ENCODE data around the gene PAPSS1. TPM values are rescaled to one million over a fixed set of nuclear protein-coding genes. Genes with fewer than 3 reads are reported as not detected.
A peak's percentile ranks its signal among the peaks of the same experiment; 100 is the strongest.
"Not testable (repeated sequence)": the region's sequence is repeated elsewhere in the genome, so short reads cannot be mapped to it uniquely, and the experiment has no call there.

Gene PAPSS1
- total and polyA plus RNA-seq, 2 experiments from 2014 or later, result 72.0 to 85.8 TPM

DNA sequence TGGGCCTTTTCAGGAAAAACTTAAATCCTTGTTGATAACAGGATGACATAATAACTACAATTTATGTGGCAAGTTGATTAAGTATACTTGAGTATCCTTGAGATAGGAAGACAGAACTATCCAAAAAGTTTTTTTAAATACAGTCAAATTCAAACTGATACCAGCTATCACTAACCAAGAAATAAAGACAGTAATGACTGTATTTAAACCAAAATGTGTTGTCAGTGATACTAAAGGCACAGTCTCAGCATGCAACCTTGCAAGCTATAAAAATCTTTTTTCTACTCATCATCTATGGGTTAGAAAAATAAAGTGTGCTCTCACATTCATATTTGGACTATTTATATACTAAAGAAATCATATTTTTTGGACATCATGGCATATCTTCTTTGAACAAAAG lies 64.7 kb downstream of the PAPSS1 start (continued):
- TF ChIP-seq, protein P1, sequence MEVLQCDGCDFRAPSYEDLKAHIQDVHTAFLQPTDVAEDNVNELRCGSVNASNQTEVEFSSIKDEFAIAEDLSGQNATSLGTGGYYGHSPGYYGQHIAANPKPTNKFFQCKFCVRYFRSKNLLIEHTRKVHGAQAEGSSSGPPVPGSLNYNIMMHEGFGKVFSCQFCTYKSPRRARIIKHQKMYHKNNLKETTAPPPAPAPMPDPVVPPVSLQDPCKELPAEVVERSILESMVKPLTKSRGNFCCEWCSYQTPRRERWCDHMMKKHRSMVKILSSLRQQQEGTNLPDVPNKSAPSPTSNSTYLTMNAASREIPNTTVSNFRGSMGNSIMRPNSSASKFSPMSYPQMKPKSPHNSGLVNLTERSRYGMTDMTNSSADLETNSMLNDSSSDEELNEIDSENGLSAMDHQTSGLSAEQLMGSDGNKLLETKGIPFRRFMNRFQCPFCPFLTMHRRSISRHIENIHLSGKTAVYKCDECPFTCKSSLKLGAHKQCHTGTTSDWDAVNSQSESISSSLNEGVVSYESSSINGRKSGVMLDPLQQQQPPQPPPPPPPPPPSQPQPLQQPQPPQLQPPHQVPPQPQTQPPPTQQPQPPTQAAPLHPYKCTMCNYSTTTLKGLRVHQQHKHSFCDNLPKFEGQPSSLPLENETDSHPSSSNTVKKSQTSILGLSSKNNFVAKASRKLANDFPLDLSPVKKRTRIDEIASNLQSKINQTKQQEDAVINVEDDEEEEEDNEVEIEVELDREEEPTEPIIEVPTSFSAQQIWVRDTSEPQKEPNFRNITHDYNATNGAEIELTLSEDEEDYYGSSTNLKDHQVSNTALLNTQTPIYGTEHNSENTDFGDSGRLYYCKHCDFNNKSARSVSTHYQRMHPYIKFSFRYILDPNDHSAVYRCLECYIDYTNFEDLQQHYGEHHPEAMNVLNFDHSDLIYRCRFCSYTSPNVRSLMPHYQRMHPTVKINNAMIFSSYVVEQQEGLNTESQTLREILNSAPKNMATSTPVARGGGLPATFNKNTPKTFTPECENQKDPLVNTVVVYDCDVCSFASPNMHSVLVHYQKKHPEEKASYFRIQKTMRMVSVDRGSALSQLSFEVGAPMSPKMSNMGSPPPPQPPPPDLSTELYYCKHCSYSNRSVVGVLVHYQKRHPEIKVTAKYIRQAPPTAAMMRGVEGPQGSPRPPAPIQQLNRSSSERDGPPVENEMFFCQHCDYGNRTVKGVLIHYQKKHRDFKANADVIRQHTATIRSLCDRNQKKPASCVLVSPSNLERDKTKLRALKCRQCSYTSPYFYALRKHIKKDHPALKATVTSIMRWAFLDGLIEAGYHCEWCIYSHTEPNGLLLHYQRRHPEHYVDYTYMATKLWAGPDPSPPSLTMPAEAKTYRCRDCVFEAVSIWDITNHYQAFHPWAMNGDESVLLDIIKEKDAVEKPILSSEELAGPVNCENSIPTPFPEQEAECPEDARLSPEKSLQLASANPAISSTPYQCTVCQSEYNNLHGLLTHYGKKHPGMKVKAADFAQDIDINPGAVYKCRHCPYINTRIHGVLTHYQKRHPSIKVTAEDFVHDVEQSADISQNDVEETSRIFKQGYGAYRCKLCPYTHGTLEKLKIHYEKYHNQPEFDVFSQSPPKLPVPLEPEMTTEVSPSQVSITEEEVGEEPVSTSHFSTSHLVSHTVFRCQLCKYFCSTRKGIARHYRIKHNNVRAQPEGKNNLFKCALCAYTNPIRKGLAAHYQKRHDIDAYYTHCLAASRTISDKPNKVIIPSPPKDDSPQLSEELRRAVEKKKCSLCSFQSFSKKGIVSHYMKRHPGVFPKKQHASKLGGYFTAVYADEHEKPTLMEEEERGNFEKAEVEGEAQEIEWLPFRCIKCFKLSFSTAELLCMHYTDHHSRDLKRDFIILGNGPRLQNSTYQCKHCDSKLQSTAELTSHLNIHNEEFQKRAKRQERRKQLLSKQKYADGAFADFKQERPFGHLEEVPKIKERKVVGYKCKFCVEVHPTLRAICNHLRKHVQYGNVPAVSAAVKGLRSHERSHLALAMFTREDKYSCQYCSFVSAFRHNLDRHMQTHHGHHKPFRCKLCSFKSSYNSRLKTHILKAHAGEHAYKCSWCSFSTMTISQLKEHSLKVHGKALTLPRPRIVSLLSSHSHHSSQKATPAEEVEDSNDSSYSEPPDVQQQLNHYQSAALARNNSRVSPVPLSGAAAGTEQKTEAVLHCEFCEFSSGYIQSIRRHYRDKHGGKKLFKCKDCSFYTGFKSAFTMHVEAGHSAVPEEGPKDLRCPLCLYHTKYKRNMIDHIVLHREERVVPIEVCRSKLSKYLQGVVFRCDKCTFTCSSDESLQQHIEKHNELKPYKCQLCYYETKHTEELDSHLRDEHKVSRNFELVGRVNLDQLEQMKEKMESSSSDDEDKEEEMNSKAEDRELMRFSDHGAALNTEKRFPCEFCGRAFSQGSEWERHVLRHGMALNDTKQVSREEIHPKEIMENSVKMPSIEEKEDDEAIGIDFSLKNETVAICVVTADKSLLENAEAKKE (CRISPR knock-in tag; IDR thresholded peaks at IDR 0.05), result no peak
- no peak for TF ChIP-seq ZNF114 (CRISPR knock-in tag; IDR thresholded peaks at IDR 0.05)

DNA sequence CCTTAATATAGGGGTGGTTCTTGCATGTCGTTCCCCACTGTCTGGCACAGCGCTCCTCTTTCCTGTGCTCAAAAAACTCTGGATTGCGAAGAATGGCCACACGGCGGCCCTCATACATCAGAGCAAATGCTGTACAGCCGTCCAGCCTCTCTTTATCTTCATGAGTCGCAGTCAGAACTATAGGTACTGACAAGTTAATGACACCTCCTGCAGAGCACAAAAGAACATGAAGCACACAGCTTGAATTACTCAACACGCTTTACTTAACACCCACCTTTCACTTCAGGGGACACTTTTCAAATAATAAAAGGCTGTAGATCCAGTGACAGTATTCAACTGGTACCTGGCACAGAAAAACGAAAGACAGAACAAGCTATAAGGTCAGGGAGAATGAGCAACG lies 65.3 kb downstream of the PAPSS1 start:
- Histone ChIP-seq H4K20me1 (replicated peaks; ENCODE audit: insufficient read depth) (no peaks in the 10 kb centered on the region; the same call in 1 of the 2 replicates), H3F3A (replicated peaks; ENCODE audit: low read depth) (no peaks in the 10 kb centered on the region), H3K4me3 (no peak overlapping the region), H3K79me2 (replicated peaks; ENCODE audit: insufficient read depth) (no peaks in the 10 kb centered on the region), H3K4me1 (ENCODE audit: insufficient read depth) (peaks cover 31% of the 10 kb centered on the region), H3K27ac (ENCODE audit: low read depth) (no peak overlapping the region), H3K9me2 (ENCODE audit: insufficient read depth) (no peaks in the 10 kb centered on the region), H3K4me2 (no peak overlapping the region), H2AFZ (no peak overlapping the region), H3K27me3 (ENCODE audit: insufficient read depth) (peaks cover 2% of the 10 kb centered on the region; the same call in 1 of the 2 replicates), H3K36me3 (ENCODE audit: insufficient read depth) (no peaks in the 10 kb centered on the region)
- DNase-seq (ENCODE audit: low spot score) (no peak), ATAC-seq (peak; percentile 39; the same call in 1 of the 3 replicates)
- Mint-ChIP-seq H3K36me3 (ENCODE audit: low read depth) (peaks cover 24% of the 10 kb centered on the region; the same call in 2 of the 3 replicates), H3K4me3 (no peak overlapping the region), H3K4me1 (peaks cover 32% of the 10 kb centered on the region), H3K27me3 (ENCODE audit: insufficient read depth, low read depth, poor library complexity) (no peaks in the 10 kb centered on the region), H3K9me3 (no peaks in the 10 kb centered on the region), H3K27ac (peak overlapping the region; percentile 12; the same call in 1 of the 2 replicates)
- no peak for TF ChIP-seq JUNB (IDR thresholded peaks at IDR 0.05; ENCODE audit: unreplicated experiment)
- TF ChIP-seq, protein P2, sequence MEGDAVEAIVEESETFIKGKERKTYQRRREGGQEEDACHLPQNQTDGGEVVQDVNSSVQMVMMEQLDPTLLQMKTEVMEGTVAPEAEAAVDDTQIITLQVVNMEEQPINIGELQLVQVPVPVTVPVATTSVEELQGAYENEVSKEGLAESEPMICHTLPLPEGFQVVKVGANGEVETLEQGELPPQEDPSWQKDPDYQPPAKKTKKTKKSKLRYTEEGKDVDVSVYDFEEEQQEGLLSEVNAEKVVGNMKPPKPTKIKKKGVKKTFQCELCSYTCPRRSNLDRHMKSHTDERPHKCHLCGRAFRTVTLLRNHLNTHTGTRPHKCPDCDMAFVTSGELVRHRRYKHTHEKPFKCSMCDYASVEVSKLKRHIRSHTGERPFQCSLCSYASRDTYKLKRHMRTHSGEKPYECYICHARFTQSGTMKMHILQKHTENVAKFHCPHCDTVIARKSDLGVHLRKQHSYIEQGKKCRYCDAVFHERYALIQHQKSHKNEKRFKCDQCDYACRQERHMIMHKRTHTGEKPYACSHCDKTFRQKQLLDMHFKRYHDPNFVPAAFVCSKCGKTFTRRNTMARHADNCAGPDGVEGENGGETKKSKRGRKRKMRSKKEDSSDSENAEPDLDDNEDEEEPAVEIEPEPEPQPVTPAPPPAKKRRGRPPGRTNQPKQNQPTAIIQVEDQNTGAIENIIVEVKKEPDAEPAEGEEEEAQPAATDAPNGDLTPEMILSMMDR (conservative IDR thresholded peaks at IDR 0.05; ENCODE audit: low read depth in 2 of 2), result 0 out of 4 replicates have a peak, but pooled peaks have one; percentile 11 to 12

DNA sequence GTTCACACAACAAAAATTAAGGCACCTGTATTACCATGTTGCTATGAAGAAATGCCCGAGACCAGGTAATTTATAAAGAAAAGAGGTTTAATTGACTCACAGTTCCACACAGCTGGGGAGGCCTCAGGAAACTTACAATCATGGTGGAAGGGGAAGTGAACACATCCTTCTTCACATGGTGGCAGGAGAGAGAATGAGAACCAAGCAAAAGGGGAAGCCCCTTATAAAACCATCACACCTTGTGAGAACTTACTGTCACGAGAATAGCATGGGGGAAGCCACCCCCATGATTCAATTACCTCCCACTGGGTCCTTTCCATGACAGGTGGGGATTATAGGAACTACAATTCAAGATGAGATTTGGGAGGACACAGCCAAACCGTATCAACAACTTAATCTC lies 68.6 kb downstream of the PAPSS1 start:
- H3K27ac ChIP-seq (ENCODE audit: low read depth); H3K4me2 ChIP-seq; H3K9me3 Mint-ChIP-seq; H3K4me3 Mint-ChIP-seq; DNase-seq (ENCODE audit: low spot score); H3K9me2 ChIP-seq (ENCODE audit: insufficient read depth); H3K27me3 ChIP-seq (ENCODE audit: insufficient read depth); H3K27ac Mint-ChIP-seq; H2AFZ ChIP-seq; H3K79me2 ChIP-seq (replicated peaks; ENCODE audit: insufficient read depth); H3K4me3 ChIP-seq; H4K20me1 ChIP-seq (replicated peaks; ENCODE audit: insufficient read depth); ATAC-seq; H3F3A ChIP-seq (replicated peaks; ENCODE audit: low read depth); H3K36me3 ChIP-seq (ENCODE audit: insufficient read depth): not testable (repeated sequence)
- peaks cover 45% of the 10 kb centered on the region for H3K4me1 Mint-ChIP-seq
- H3K27me3 Mint-ChIP-seq (ENCODE audit: insufficient read depth, low read depth, poor library complexity), result peaks cover 11% of the 10 kb centered on the region
- H3K36me3 Mint-ChIP-seq (ENCODE audit: low read depth), result peaks cover 27% of the 10 kb centered on the region; the same call in 2 of the 3 replicates
- peaks cover 48% of the 10 kb centered on the region for H3K4me1 ChIP-seq (ENCODE audit: insufficient read depth)
